ENCODE measurements around the gene KRTAP5-11. TPM values are rescaled to one million over a fixed set of nuclear protein-coding genes. Genes with fewer than 3 reads are reported as not detected.
"Not testable (repeated sequence)": the region's sequence is repeated elsewhere in the genome, so short reads cannot be mapped to it uniquely, and the experiment has no call there.

The KRTAP5-11 gene
- total RNA-seq, 1 experiment from 2014 or later = not detected

- TF ChIP-seq CTCF (IDR thresholded peaks at IDR 0.05 in 2 of 3, conservative IDR thresholded peaks at IDR 0.05 in 1 of 3; ENCODE audit: borderline replicate concordance in 1 of 3, insufficient read depth in 1 of 3, low read depth in 2 of 3, low read length in 2 of 3) (no peak), FOSL1 (IDR thresholded peaks at IDR 0.05; ENCODE audit: low read depth) (no peak), ELF1 (IDR thresholded peaks at IDR 0.05; ENCODE audit: borderline replicate concordance, low read depth) (no peak), EZH2 (IDR thresholded peaks at IDR 0.05) (no peak), RAD21 (IDR thresholded peaks at IDR 0.05; ENCODE audit: low read depth) (no peak)
- TF ChIP-seq, protein P1, sequence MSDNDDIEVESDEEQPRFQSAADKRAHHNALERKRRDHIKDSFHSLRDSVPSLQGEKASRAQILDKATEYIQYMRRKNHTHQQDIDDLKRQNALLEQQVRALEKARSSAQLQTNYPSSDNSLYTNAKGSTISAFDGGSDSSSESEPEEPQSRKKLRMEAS (IDR thresholded peaks at IDR 0.05) = no peak
These were observed 40.3 kb downstream of the KRTAP5-11 start (continued) for GRCh38 chr11:71542382-71542781.

DNA sequence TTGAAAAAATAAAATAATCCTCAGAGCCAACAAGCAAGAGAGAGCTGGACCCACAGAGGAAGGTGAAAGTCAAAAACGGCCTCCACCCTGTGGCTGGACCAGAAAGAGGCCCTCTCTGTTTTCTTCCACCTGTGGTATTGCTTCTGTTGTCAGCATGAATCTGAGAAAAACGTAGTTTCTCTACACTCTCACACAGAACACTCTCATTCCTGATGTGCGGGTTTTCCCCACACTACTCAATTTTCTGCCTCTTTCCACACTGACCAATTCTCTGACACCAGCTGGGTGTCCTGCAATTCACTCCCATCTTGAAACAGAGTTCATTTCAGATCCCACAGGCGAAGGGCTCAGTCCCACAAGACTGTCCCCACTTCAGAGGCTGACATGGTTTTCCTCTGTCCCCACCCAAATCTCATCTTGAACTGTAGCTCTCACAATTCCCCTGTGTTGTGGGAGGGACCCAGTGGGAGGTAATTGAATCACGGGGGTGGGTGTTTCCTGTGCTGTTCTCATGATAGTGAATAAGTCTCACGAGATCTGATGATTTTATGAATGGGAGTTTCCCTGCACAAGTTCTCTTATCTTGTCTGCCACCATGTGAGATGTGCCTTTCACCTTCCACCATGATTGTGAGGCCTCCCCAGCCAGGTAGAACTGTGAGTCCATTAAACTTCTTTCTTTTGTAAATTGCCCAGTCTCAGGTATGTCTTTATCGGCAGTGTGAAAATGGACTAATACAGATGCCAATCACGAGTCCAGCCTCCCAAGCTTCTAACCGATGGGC is 42.0 kb downstream of the KRTAP5-11 start:
- H3K4me3 ChIP-seq (replicated peaks in 1 of 2; ENCODE audit: low read depth in 1 of 2, low read length in 2 of 2); H3K4me2 ChIP-seq (ENCODE audit: low read length); H3K9me3 ChIP-seq (ENCODE audit: control insufficient read depth in 1 of 2, insufficient read depth in 1 of 2, low read depth in 1 of 2, low read length in 2 of 2); H4K20me1 ChIP-seq (ENCODE audit: insufficient read depth); ATAC-seq; H2AFZ ChIP-seq (ENCODE audit: low read depth, low read length, poor library complexity, severe bottlenecking); H3K79me2 ChIP-seq (ENCODE audit: insufficient read depth, low read length); H3K9ac ChIP-seq (ENCODE audit: low read length); DNase-seq (ENCODE audit: low read depth, low spot score); H3K27ac ChIP-seq (ENCODE audit: low read depth, low read length); H3K9me2 ChIP-seq (ENCODE audit: insufficient read depth); RAD21 ChIA-PET (ENCODE audit: low non-redundant PET in 1 of 2, low total read pairs in 2 of 2, uncharacterized antibody in 2 of 2, unreplicated experiment in 2 of 2); intact Hi-C loops (cut with micrococcal nuclease); H3K36me3 ChIP-seq (ENCODE audit: control insufficient read depth in 1 of 2, insufficient read depth in 2 of 2, low read length in 2 of 2); POLR2A ChIA-PET; H3K27me3 ChIP-seq (ENCODE audit: insufficient read depth, low read length); BruUV-seq (replicated peaks): not testable (repeated sequence)
- CTCF ChIA-PET = interaction anchor here (0.9 kb wide), 1 partner anchor 39 kb away, joined by 5 read pairs; no protein-coding TSS in a partner anchor
- H3K4me1 ChIP-seq (ENCODE audit: control insufficient read depth in 1 of 2, insufficient read depth in 2 of 2, low read length in 2 of 2) = peaks cover 0 to 11% of the 10 kb centered on the region in 2 experiments; a peak in 2 of 4 replicates

DNA sequence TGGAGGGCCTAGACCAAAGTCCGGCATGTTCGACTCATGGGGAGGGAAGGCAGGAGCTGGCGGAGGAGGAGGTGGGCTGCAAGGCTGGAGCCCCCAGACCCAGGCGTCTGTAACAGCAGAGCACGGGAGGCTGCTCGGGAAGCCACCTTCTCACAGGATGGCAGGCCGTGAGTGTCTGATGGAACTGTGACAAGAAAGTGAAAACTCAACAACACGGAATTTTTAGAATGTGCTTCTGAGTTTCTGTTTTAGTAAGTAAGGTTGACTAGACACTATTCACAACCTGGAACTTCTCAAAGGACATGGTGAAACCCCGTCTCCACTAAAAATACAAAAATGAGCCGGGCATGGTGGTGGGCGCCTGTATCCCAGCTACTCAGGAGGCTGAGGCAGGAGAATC is 42.7 kb downstream of the KRTAP5-11 start:
- RAD21 ChIA-PET (ENCODE audit: low non-redundant PET in 1 of 2, low total read pairs in 2 of 2, uncharacterized antibody in 2 of 2, unreplicated experiment in 2 of 2); H3K4me2 ChIP-seq (ENCODE audit: low read length); POLR2A ChIA-PET: not testable (repeated sequence)

More for the DNA sequence above, 42.7 kb downstream of the KRTAP5-11 start:
- CTCF ChIA-PET; H3K27me3 ChIP-seq (ENCODE audit: insufficient read depth, low read length); H3K9me3 ChIP-seq (ENCODE audit: control insufficient read depth in 1 of 2, insufficient read depth in 1 of 2, low read depth in 1 of 2, low read length in 2 of 2); DNase-seq (ENCODE audit: low read depth, low spot score); H3K9ac ChIP-seq (ENCODE audit: low read length); H3K36me3 ChIP-seq (ENCODE audit: control insufficient read depth in 1 of 2, insufficient read depth in 2 of 2, low read length in 2 of 2); H3K79me2 ChIP-seq (ENCODE audit: insufficient read depth, low read length); H3K4me3 ChIP-seq (replicated peaks in 1 of 2; ENCODE audit: low read depth in 1 of 2, low read length in 2 of 2); H4K20me1 ChIP-seq (ENCODE audit: insufficient read depth); BruUV-seq (replicated peaks); intact Hi-C loops (cut with micrococcal nuclease); H3K9me2 ChIP-seq (ENCODE audit: insufficient read depth); H3K27ac ChIP-seq (ENCODE audit: low read depth, low read length); H2AFZ ChIP-seq (ENCODE audit: low read depth, low read length, poor library complexity, severe bottlenecking); ATAC-seq: not testable (repeated sequence)
- peaks cover 0 to 11% of the 10 kb centered on the region in 2 experiments; a peak in 2 of 4 replicates for H3K4me1 ChIP-seq (ENCODE audit: control insufficient read depth in 1 of 2, insufficient read depth in 2 of 2, low read length in 2 of 2)

Data from HCT116 (cell line).